ENCODE results near the gene ABCA4.

ABCA4 gene

GRCh38 chr1:93981274-93981667 is 139.7 kb downstream of the ABCA4 start:
- Histone ChIP-seq H3K4me3 (no peak overlapping the region), H3K9me3 (ENCODE audit: low read depth, low read length) (no peaks in the 10 kb centered on the region), H3K27ac (no peak overlapping the region), H3K9ac (ENCODE audit: insufficient read length) (no peak overlapping the region), H3K36me3 (ENCODE audit: insufficient read depth, low read length) (no peaks in the 10 kb centered on the region)
- no peak for TF ChIP-seq EZH2 (IDR thresholded peaks at IDR 0.05)
- TF ChIP-seq POLR2AphosphoS5 (IDR thresholded peaks at IDR 0.05; ENCODE audit: borderline replicate concordance, low read depth, low read length): no peak
- no peak for TF ChIP-seq FOXP2 (optimal IDR thresholded peaks at IDR 0.05; ENCODE audit: control extremely low read depth, extremely low read length, insufficient read depth)
- no peak for DNase-seq (ENCODE audit: low read depth, low spot score)

GRCh38 chr1:93980320-93981273 is 140.4 kb downstream of the ABCA4 start:
- Histone ChIP-seq H3K36me3 (ENCODE audit: insufficient read depth, low read length) (no peaks in the 10 kb centered on the region), H3K9me3 (ENCODE audit: low read depth, low read length) (no peaks in the 10 kb centered on the region), H3K9ac (ENCODE audit: insufficient read length) (no peak overlapping the region), H3K27ac (no peak overlapping the region), H3K4me3 (no peak overlapping the region)
- DNase-seq (ENCODE audit: low read depth, low spot score): no peak
- TF ChIP-seq EZH2 (IDR thresholded peaks at IDR 0.05): no peak
- no peak for TF ChIP-seq POLR2AphosphoS5 (IDR thresholded peaks at IDR 0.05; ENCODE audit: borderline replicate concordance, low read depth, low read length)
- no peak for TF ChIP-seq FOXP2 (optimal IDR thresholded peaks at IDR 0.05; ENCODE audit: control extremely low read depth, extremely low read length, insufficient read depth)

GRCh38 chr1:93979718-93980319 is 141.1 kb downstream of the ABCA4 start:
- no peak overlapping the region for H3K4me3 ChIP-seq
- H3K9ac ChIP-seq (ENCODE audit: insufficient read length): no peak overlapping the region
- TF ChIP-seq POLR2AphosphoS5 (IDR thresholded peaks at IDR 0.05; ENCODE audit: borderline replicate concordance, low read depth, low read length) (no peak), EZH2 (IDR thresholded peaks at IDR 0.05) (no peak), FOXP2 (optimal IDR thresholded peaks at IDR 0.05; ENCODE audit: control extremely low read depth, extremely low read length, insufficient read depth) (no peak)
- no peak overlapping the region for H3K27ac ChIP-seq
- DNase-seq (ENCODE audit: low read depth, low spot score): no peak
- no peaks in the 10 kb centered on the region for H3K9me3 ChIP-seq (ENCODE audit: low read depth, low read length)
- H3K36me3 ChIP-seq (ENCODE audit: insufficient read depth, low read length): no peaks in the 10 kb centered on the region

GRCh38 chr1:93979040-93979717 is 141.8 kb downstream of the ABCA4 start:
- no peak for DNase-seq (ENCODE audit: low read depth, low spot score)
- Histone ChIP-seq H3K4me3 (no peak overlapping the region), H3K27ac (no peak overlapping the region)

GRCh38 chr1:93977598-93977945 is 143.4 kb downstream of the ABCA4 start:
- Histone ChIP-seq H3K36me3 (ENCODE audit: insufficient read depth, low read length) (no peaks in the 10 kb centered on the region), H3K9me3 (ENCODE audit: low read depth, low read length) (no peaks in the 10 kb centered on the region), H3K27ac (no peak overlapping the region), H3K9ac (ENCODE audit: insufficient read length) (no peak overlapping the region), H3K4me3 (no peak overlapping the region)
- DNase-seq (ENCODE audit: low read depth, low spot score): no peak
- TF ChIP-seq POLR2AphosphoS5 (IDR thresholded peaks at IDR 0.05; ENCODE audit: borderline replicate concordance, low read depth, low read length) (no peak), FOXP2 (optimal IDR thresholded peaks at IDR 0.05; ENCODE audit: control extremely low read depth, extremely low read length, insufficient read depth) (no peak), EZH2 (IDR thresholded peaks at IDR 0.05) (no peak)

More at GRCh38 chr1:93979040-93979717, 141.8 kb downstream of the ABCA4 start:
- no peaks in the 10 kb centered on the region for H3K36me3 ChIP-seq (ENCODE audit: insufficient read depth, low read length)
- H3K9ac ChIP-seq (ENCODE audit: insufficient read length): no peak overlapping the region
- TF ChIP-seq FOXP2 (optimal IDR thresholded peaks at IDR 0.05; ENCODE audit: control extremely low read depth, extremely low read length, insufficient read depth): no peak
- no peak for TF ChIP-seq POLR2AphosphoS5 (IDR thresholded peaks at IDR 0.05; ENCODE audit: borderline replicate concordance, low read depth, low read length)
- no peak for TF ChIP-seq EZH2 (IDR thresholded peaks at IDR 0.05)
- H3K9me3 ChIP-seq (ENCODE audit: low read depth, low read length): no peaks in the 10 kb centered on the region

- no peak for DNase-seq (ENCODE audit: low read depth, low spot score)
- no peak overlapping the region for H3K27ac ChIP-seq
- H3K9me3 ChIP-seq (ENCODE audit: low read depth, low read length): no peaks in the 10 kb centered on the region
- H3K4me3 ChIP-seq: no peak overlapping the region
- TF ChIP-seq POLR2AphosphoS5 (IDR thresholded peaks at IDR 0.05; ENCODE audit: borderline replicate concordance, low read depth, low read length) (no peak), EZH2 (IDR thresholded peaks at IDR 0.05) (no peak), FOXP2 (optimal IDR thresholded peaks at IDR 0.05; ENCODE audit: control extremely low read depth, extremely low read length, insufficient read depth) (no peak)
- no peak overlapping the region for H3K9ac ChIP-seq (ENCODE audit: insufficient read length)
- no peaks in the 10 kb centered on the region for H3K36me3 ChIP-seq (ENCODE audit: insufficient read depth, low read length)
Measured at GRCh38 chr1:93976711-93977597, 144.0 kb downstream of the ABCA4 start.

GRCh38 chr1:93976291-93976690 is 144.7 kb downstream of the ABCA4 start:
- no peak for TF ChIP-seq EZH2 (IDR thresholded peaks at IDR 0.05)
- no peak for TF ChIP-seq FOXP2 (optimal IDR thresholded peaks at IDR 0.05; ENCODE audit: control extremely low read depth, extremely low read length, insufficient read depth)
- TF ChIP-seq POLR2AphosphoS5 (IDR thresholded peaks at IDR 0.05; ENCODE audit: borderline replicate concordance, low read depth, low read length): no peak
- Histone ChIP-seq H3K27ac (no peak overlapping the region), H3K9me3 (ENCODE audit: low read depth, low read length) (no peaks in the 10 kb centered on the region), H3K9ac (ENCODE audit: insufficient read length) (no peak overlapping the region), H3K36me3 (ENCODE audit: insufficient read depth, low read length) (no peaks in the 10 kb centered on the region), H3K4me3 (no peak overlapping the region)
- no peak for DNase-seq (ENCODE audit: low read depth, low spot score)

Data from SK-N-MC (cell line).